Upper lobe of left lung (tissue), 6 donors: ENCODE measurements around the gene TBRG1. TPM values are rescaled to one million over a fixed set of nuclear protein-coding genes. Genes with fewer than 3 reads are reported as not detected.

Experiments used
- ATAC-seq, 2 donors: fragments of 200-7000 bp; cut with Tn5 transposase; one replicate each; pipeline ENCODE4 v1.9.1; 2022; ENCODE audit warnings: mild to moderate bottlenecking in 2 of 2, moderate library complexity in 2 of 2; ENCODE audit not compliant: low FRiP score in 2 of 2
- DNase-seq, 2 donors: peaks; one replicate each; pipeline ENCODE4 v3.0.0-alpha.2; 2019 to 2020
- H3K27ac ChIP-seq, 4 donors: fragments of 200-600 bp; sonication (generic); one replicate each; pipeline ENCODE4 v1.5.1; 2016 to 2019
- H3K27me3 ChIP-seq, 4 donors: fragments of 200-600 bp; sonication (generic); one replicate each; pipeline ENCODE4 v1.5.1; 2017 to 2019
- H3K36me3 ChIP-seq, 4 donors: fragments of 200-600 bp; sonication (generic); one replicate each; pipeline ENCODE4 v1.5.1; 2016 to 2019
- H3K4me1 ChIP-seq, 4 donors: fragments of 200-600 bp; sonication (generic); one replicate each; pipeline ENCODE4 v1.5.1; 2018 to 2019
- H3K4me3 ChIP-seq, 4 donors: fragments of 200-600 bp; sonication (generic); one replicate each; pipeline ENCODE4 v1.5.1; 2017 to 2019; ENCODE audit warnings: mild to moderate bottlenecking in 2 of 4, moderate library complexity in 1 of 4
- H3K9me3 ChIP-seq, 4 donors: fragments of 200-600 bp; sonication (generic); one replicate each; pipeline ENCODE4 v1.5.1; 2018 to 2019
- CTCF ChIP-seq, 6 experiments: fragments of 450-650 bp in 4 of 6; fragments of 200-600 bp in 2 of 6; sonication (generic) in 2 of 6; IDR thresholded peaks; one replicate each; pipeline ENCODE4 v1.5.1; 2016 to 2019; ENCODE audit warnings: antibody characterized with exemption in 6 of 6
- EP300 ChIP-seq, 4 donors: sonication (generic); formaldehyde crosslinking; IDR thresholded peaks; one replicate each; pipeline ENCODE4 v1.5.1; 2017; ENCODE audit warnings: antibody characterized with exemption in 4 of 4, control low read depth in 2 of 4
- POLR2A ChIP-seq, 4 donors: fragments of 450-650 bp; IDR thresholded peaks; one replicate each; pipeline ENCODE4 v1.5.1; 2016 to 2017; ENCODE audit warnings: antibody characterized with exemption in 4 of 4, mild to moderate bottlenecking in 2 of 4
- POLR2AphosphoS5 ChIP-seq, 2 donors: sonication (generic); formaldehyde crosslinking; IDR thresholded peaks; one replicate each; pipeline ENCODE4 v1.5.1; 2017; ENCODE audit warnings: antibody characterized with exemption in 2 of 2
- WGBS, 2 donors: methylation state at CpG; one replicate each; pipeline ENCODE4 v1.1.5; 2017 to 2018; 5-methylcytosine and 5-hydroxymethylcytosine counted together
- total RNA-seq, 6 donors: library from RNA; depleted of rRNA in 4 of 6; stranded (reverse); fragments of >200 nt in 4 of 6; gene quantifications; one replicate each; pipeline versions ENCODE4 v1.1.0 to v1.2.1, GENCODE V29; 2016 to 2021
- donor health status: DM: no; HTN: no; CAD: no; lungs with moderate emphysema.
- donor health status: DM: no; HTN: yes; CAD: no; lungs with severe emphysema.

Gene TBRG1
- total RNA-seq, 6 donors from 2014 or later = 42.3 to 66.6 (median 47.1) TPM

GRCh38 chr11:124611064-124611463 is 11.6 kb upstream of the TBRG1 start, which contains the start of gene PANX3:
Gene PANX3 (plus strand): TSS chr11:124611428. CDS start chr11:124611557, 129 bp downstream.
- TF ChIP-seq CTCF (IDR thresholded peaks at IDR 0.05) = no peak
- no peak for TF ChIP-seq POLR2AphosphoS5 (IDR thresholded peaks at IDR 0.05)
- TF ChIP-seq EP300 (IDR thresholded peaks at IDR 0.05) = no peak
- no peak for TF ChIP-seq POLR2A (IDR thresholded peaks at IDR 0.05)
- peak in 1 of 2 donors; percentile 61 for ATAC-seq
- Histone ChIP-seq H3K27me3 (no peaks in the 10 kb centered on the region), H3K4me3 (no peak within 1 kb of the TSS), H3K36me3 (no peaks in the 10 kb centered on the region), H3K27ac (no peak within 1 kb of the TSS), H3K9me3 (no peaks in the 10 kb centered on the region), H3K4me1 (no peaks in the 10 kb centered on the region)
- DNase-seq = no peak
- 78 to 83% methylated on average over 3 to 5 of the region's 5 CpGs for WGBS, 2 donors

GRCh38 chr11:124612045-124612444 is 10.6 kb upstream of the TBRG1 start:
- no peak for TF ChIP-seq EP300 (IDR thresholded peaks at IDR 0.05)
- TF ChIP-seq CTCF (IDR thresholded peaks at IDR 0.05) = no peak
- no peak for TF ChIP-seq POLR2A (IDR thresholded peaks at IDR 0.05)
- TF ChIP-seq POLR2AphosphoS5 (IDR thresholded peaks at IDR 0.05) = no peak
- H3K27ac ChIP-seq = no peak overlapping the region
- no peaks in the 10 kb centered on the region for H3K27me3 ChIP-seq
- ATAC-seq (no peak), DNase-seq (no peak)
- no peak overlapping the region for H3K4me3 ChIP-seq
- no peaks in the 10 kb centered on the region for H3K4me1 ChIP-seq
- no peaks in the 10 kb centered on the region for H3K36me3 ChIP-seq
- WGBS, 2 donors = 41 to 44% methylated on average over 3 of the region's 3 CpGs
- H3K9me3 ChIP-seq = no peaks in the 10 kb centered on the region

GRCh38 chr11:124612567-124613246 is 10.0 kb upstream of the TBRG1 start:
- Histone ChIP-seq H3K27me3 (no peaks in the 10 kb centered on the region), H3K36me3 (no peaks in the 10 kb centered on the region), H3K27ac (no peak overlapping the region), H3K4me3 (no peak overlapping the region), H3K9me3 (no peaks in the 10 kb centered on the region), H3K4me1 (no peaks in the 10 kb centered on the region)
- 70 to 71% methylated on average over 9 to 10 of the region's 10 CpGs for WGBS, 2 donors
- TF ChIP-seq POLR2A (IDR thresholded peaks at IDR 0.05) = no peak
- TF ChIP-seq POLR2AphosphoS5 (IDR thresholded peaks at IDR 0.05) = no peak
- peak in 1 of 2 donors; percentile 31 for ATAC-seq
- no peak for DNase-seq

GRCh38 chr11:124618863-124619262 is 3.8 kb upstream of the TBRG1 start:
- DNase-seq (no peak), ATAC-seq (no peak)
- Histone ChIP-seq H3K27ac (no peak overlapping the region), H3K9me3 (no peaks in the 10 kb centered on the region), H3K27me3 (no peaks in the 10 kb centered on the region), H3K4me1 (peaks cover 6 to 12% (median 10%) of the 10 kb centered on the region in 4 donors), H3K36me3 (no peaks in the 10 kb centered on the region), H3K4me3 (no peak overlapping the region)
- TF ChIP-seq POLR2AphosphoS5 (IDR thresholded peaks at IDR 0.05) = no peak
- no peak for TF ChIP-seq CTCF (IDR thresholded peaks at IDR 0.05)
- TF ChIP-seq POLR2A (IDR thresholded peaks at IDR 0.05) = no peak
- TF ChIP-seq EP300 (IDR thresholded peaks at IDR 0.05) = no peak
- 74 to 84% methylated on average over 5 of the region's 5 CpGs for WGBS, 2 donors

- Histone ChIP-seq H3K4me3 (peak overlapping the region in 3 of 4 donors; percentile 58 to 90 (median 85)), H3K27me3 (no peaks in the 10 kb centered on the region), H3K9me3 (no peaks in the 10 kb centered on the region), H3K4me1 (peaks cover 15 to 36% (median 23%) of the 10 kb centered on the region in 4 donors), H3K36me3 (peaks cover 4 to 41% (median 26%) of the 10 kb centered on the region in 4 donors), H3K27ac (peak overlapping the region in 2 of 4 donors; percentile 93)
- TF ChIP-seq EP300 (IDR thresholded peaks at IDR 0.05) = no peak
- no peak for TF ChIP-seq POLR2A (IDR thresholded peaks at IDR 0.05)
- TF ChIP-seq POLR2AphosphoS5 (IDR thresholded peaks at IDR 0.05) = no peak
- TF ChIP-seq CTCF (IDR thresholded peaks at IDR 0.05) = no peak
- ATAC-seq = no peak
- 43 to 65% methylated on average over 4 of the region's 4 CpGs for WGBS, 2 donors
- DNase-seq = no peak
Measured at GRCh38 chr11:124623861-124624525, 1.3 kb downstream of the TBRG1 start.
